Endothelial cell of umbilical vein (primary cell): Measurements from ENCODE around the gene ZNF609. TPM values are rescaled to one million over a fixed set of nuclear protein-coding genes. Genes with fewer than 3 reads are reported as not detected.

Experiments
- BruUV-seq: library from RNA; stranded (reverse); fragments of 400-500 nt; replicated peaks from 2 replicates; lab custom pipeline; 2021; lab: Mats Ljungman, UMichigan
- CTCF ChIA-PET: fragments of 300-600, 350-600 bp; sonication (Branson Sonifier 250); formaldehyde crosslinking; loops from one replicate; lab custom pipeline; 2021; ENCODE audit warnings: antibody characterized with exemption, inconsistent platforms; lab: Charles Lee
- POLR2A ChIA-PET: fragments of 300-600, 350-600 bp; sonication (Branson Sonifier 250); formaldehyde crosslinking; loops from one replicate; lab custom pipeline; 2021; ENCODE audit warnings: antibody characterized with exemption, inconsistent platforms; lab: Charles Lee
- DNase-seq: peaks from one replicate; pipeline ENCODE4 v3.0.0-alpha.2; 2011; ENCODE audit warnings: low read depth, low spot score
- FAIRE-seq: peaks from 2 replicates; lab custom pipeline; 2011; peaks lifted over from hg19 to GRCh38; lab: Jason Lieb, UNC
- H2AFZ ChIP-seq: 2 replicates; pipeline ENCODE4 v1.6.0; 2012; ENCODE audit warnings: low read depth, low read length, control low read depth, inconsistent platforms
- H3K27ac ChIP-seq: 2 replicates; pipeline ENCODE4 v1.5.1; 2011; ENCODE audit warnings: low read depth, mild to moderate bottlenecking, control low read depth, low read length, moderate library complexity; ENCODE audit not compliant: insufficient read depth
- H3K27me3 ChIP-seq, 2 experiments: 2 replicates each; pipeline versions ENCODE4 v1.6.0 to v1.6.1; 2011; ENCODE audit warnings: low read length in 2 of 2, mixed read lengths in 1 of 2; ENCODE audit not compliant: control insufficient read depth in 2 of 2, insufficient read depth in 2 of 2
- H3K36me3 ChIP-seq, 2 experiments: 2 replicates in 1 of 2; 3 replicates in 1 of 2; pipeline ENCODE4 v1.5.1; 2011; ENCODE audit warnings: low read length in 2 of 2, mild to moderate bottlenecking in 1 of 2, moderate library complexity in 1 of 2; ENCODE audit not compliant: control insufficient read depth in 2 of 2, insufficient read depth in 2 of 2; ENCODE audit errors: extremely low read depth in 1 of 2
- H3K4me1 ChIP-seq: 3 replicates; pipeline ENCODE4 v1.5.1; 2011; ENCODE audit warnings: mild to moderate bottlenecking, low read length; ENCODE audit not compliant: control insufficient read depth, insufficient read depth; ENCODE audit errors: extremely low read depth
- H3K4me2 ChIP-seq: 2 replicates; pipeline ENCODE4 v1.6.1; 2011; ENCODE audit warnings: low read length, control low read depth, mixed read lengths; ENCODE audit not compliant: insufficient read depth
- H3K4me3 ChIP-seq, 3 experiments: fragments of 200-600 bp in 1 of 3; sonication (generic), shearing (Covaris generic) in 1 of 3; replicated peaks in 1 of 3; 2 replicates each; pipeline ENCODE4 v1.5.1; 2011 to 2016; ENCODE audit warnings: control low read depth in 3 of 3, low read length in 3 of 3, mild to moderate bottlenecking in 2 of 3, inconsistent platforms in 1 of 3, low read depth in 1 of 3, moderate library complexity in 1 of 3; ENCODE audit not compliant: insufficient read depth in 1 of 3
- H3K79me2 ChIP-seq: 2 replicates; pipeline ENCODE4 v1.6.0; 2012; ENCODE audit warnings: low read length, inconsistent platforms; ENCODE audit not compliant: control insufficient read depth, insufficient read depth
- H3K9ac ChIP-seq: replicated peaks from 2 replicates; pipeline ENCODE3; 2011; ENCODE audit warnings: low read length, control low read depth; ENCODE audit not compliant: insufficient read depth; ENCODE audit errors: extremely low read depth
- H3K9me1 ChIP-seq: replicated peaks from 3 replicates; pipeline ENCODE4 v1.6.0; 2011; ENCODE audit warnings: mild to moderate bottlenecking, low read length; ENCODE audit not compliant: control insufficient read depth, insufficient read depth; ENCODE audit errors: extremely low read depth
- H3K9me3 ChIP-seq: replicated peaks from 2 replicates; pipeline ENCODE4 v1.5.1; 2012; ENCODE audit warnings: low read length, inconsistent platforms; ENCODE audit not compliant: control insufficient read depth, insufficient read depth
- H4K20me1 ChIP-seq: replicated peaks from 2 replicates; pipeline ENCODE3; 2011; ENCODE audit warnings: mild to moderate bottlenecking, low read length; ENCODE audit not compliant: control insufficient read depth, insufficient read depth; ENCODE audit errors: extremely low read depth
- EZH2 ChIP-seq: IDR thresholded peaks from 2 replicates; pipeline ENCODE4 v1.6.1; 2012; ENCODE audit warnings: borderline replicate concordance, low read depth, mild to moderate bottlenecking, moderate library complexity, low read length, inconsistent platforms; ENCODE audit not compliant: severe bottlenecking
- FOS ChIP-seq: IDR thresholded peaks from 2 replicates; pipeline ENCODE4 v1.6.1; 2011; ENCODE audit warnings: mild to moderate bottlenecking, low read length, moderate library complexity, borderline replicate concordance; ENCODE audit not compliant: insufficient read depth
- GATA2 ChIP-seq: IDR thresholded peaks from 2 replicates; pipeline ENCODE4 v1.7.0; 2011; ENCODE audit warnings: low read depth, mild to moderate bottlenecking, moderate library complexity, mixed read lengths, low read length; ENCODE audit not compliant: insufficient read length, insufficient read depth
- JUN ChIP-seq: IDR thresholded peaks from 2 replicates; pipeline ENCODE4 v1.6.1; 2011; ENCODE audit warnings: borderline replicate concordance, low read depth; ENCODE audit not compliant: insufficient read length, insufficient read depth
- MYC ChIP-seq: IDR thresholded peaks from one replicate; pipeline ENCODE4 v1.6.1; 2011; ENCODE audit warnings: mild to moderate bottlenecking, low read depth, low read length
- POLR2A ChIP-seq: IDR thresholded peaks from 2 replicates; pipeline ENCODE4 v1.6.1; 2012; ENCODE audit warnings: low read depth, mild to moderate bottlenecking, control low read depth, low read length
- POLR2AphosphoS5 ChIP-seq: IDR thresholded peaks from 2 replicates; pipeline ENCODE4 v1.6.1; 2012; ENCODE audit warnings: low read depth, mild to moderate bottlenecking, control low read depth, low read length, moderate library complexity; ENCODE audit not compliant: insufficient read depth
- dilution Hi-C: fragments of 300-500 bp; cut with MboI; formaldehyde crosslinking; loops from one replicate; pipeline ENCODE4 v1.15.0; 2019; ENCODE audit warnings: low sequenced_read_pairs; ENCODE audit not compliant: extremely low pct_ligation_motif_present
- intact Hi-C: fragments of 100-400 bp; cut with micrococcal nuclease; formaldehyde crosslinking; loops from one replicate; pipeline ENCODE4 v1.10.0; 2022
- polyA plus RNA-seq, 4 experiments: library from polyadenylated mRNA; depleted of rRNA in 3 of 4; stranded (reverse) in 3 of 4; unstranded in 1 of 4; fragments of >200 nt; gene quantifications; 2 replicates each; pipeline versions ENCODE4 v1.2.1 to v1.2.3, GENCODE V29; 2011 to 2012; ENCODE audit warnings: missing spikeins in 1 of 4
- total RNA-seq: library from RNA; stranded (reverse); gene quantifications from 2 replicates; pipeline ENCODE4 v1.2.3, GENCODE V29; 2021
- TF ChIP-seq, protein P1 (sequence below): IDR thresholded peaks from 2 replicates; pipeline ENCODE4 v1.6.1; 2011; ENCODE audit not compliant: insufficient read depth, insufficient read length
- TF ChIP-seq, protein P2 (sequence below), 2 donors: IDR thresholded peaks; 1 replicate in 1 of 2; 2 replicates in 1 of 2; pipeline ENCODE4 v1.5.1; 2011; ENCODE audit warnings: low read length in 2 of 2, mild to moderate bottlenecking in 2 of 2, moderate library complexity in 2 of 2, control low read depth in 1 of 2, inconsistent platforms in 1 of 2, low read depth in 1 of 2; ENCODE audit not compliant: insufficient read depth in 1 of 2; ENCODE audit errors: extremely low read depth in 1 of 2

ZNF609 gene
- total and polyA plus RNA-seq, 2 donors (not counting 3 experiments of a cell fraction or from before 2014, with no cell fraction given) = 18.2 to 49.6 TPM

DNA sequence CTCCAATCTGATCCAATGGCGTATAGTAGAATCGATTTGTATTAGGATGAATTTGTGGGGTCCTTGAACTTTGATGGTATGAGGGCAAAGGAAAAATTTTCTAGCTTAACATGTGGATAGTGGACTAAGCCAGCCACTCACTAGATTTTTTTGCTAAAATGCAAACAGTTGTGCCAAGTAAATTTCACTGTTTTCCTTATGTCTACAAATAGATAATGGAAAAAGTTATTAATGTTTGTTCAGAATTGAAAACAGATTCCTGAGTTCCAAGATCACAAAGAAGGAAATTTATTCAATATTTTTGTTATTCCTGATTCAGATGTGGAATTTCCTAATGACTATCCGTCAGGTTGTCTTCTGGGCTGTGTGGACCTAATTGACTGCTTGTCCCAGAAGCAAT is 35.2 kb upstream of the ZNF609 start:
- Histone ChIP-seq H2AFZ (no peak overlapping the region), H3K79me2 (no peaks in the 10 kb centered on the region), H3K9ac (no peak overlapping the region), H3K4me3 (no peak overlapping the region), H3K27ac (no peak overlapping the region), H3K9me1 (no peaks in the 10 kb centered on the region), H3K27me3 (no peaks in the 10 kb centered on the region), H3K4me2 (no peak overlapping the region), H3K4me1 (no peaks in the 10 kb centered on the region), H3K9me3 (no peaks in the 10 kb centered on the region), H4K20me1 (no peaks in the 10 kb centered on the region), H3K36me3 (peaks cover 5 to 10% of the 10 kb centered on the region in 2 experiments)
- BruUV-seq = no TSS peak
- intact Hi-C loops (no loop called here), dilution Hi-C loops (no loop called here)
- FAIRE-seq = no peak
- CTCF ChIA-PET = interaction anchor here (1.0 to 4.7 kb wide), 6 partner anchors 172 to 303 kb away, joined by 3 to 92 read pairs (median 22); no protein-coding TSS in a partner anchor
- TF ChIP-seq JUN (no peak), POLR2A (no peak), FOS (no peak), GATA2 (no peak), POLR2AphosphoS5 (no peak)
- POLR2A ChIA-PET = no interaction called here
- no peak for DNase-seq

DNA sequence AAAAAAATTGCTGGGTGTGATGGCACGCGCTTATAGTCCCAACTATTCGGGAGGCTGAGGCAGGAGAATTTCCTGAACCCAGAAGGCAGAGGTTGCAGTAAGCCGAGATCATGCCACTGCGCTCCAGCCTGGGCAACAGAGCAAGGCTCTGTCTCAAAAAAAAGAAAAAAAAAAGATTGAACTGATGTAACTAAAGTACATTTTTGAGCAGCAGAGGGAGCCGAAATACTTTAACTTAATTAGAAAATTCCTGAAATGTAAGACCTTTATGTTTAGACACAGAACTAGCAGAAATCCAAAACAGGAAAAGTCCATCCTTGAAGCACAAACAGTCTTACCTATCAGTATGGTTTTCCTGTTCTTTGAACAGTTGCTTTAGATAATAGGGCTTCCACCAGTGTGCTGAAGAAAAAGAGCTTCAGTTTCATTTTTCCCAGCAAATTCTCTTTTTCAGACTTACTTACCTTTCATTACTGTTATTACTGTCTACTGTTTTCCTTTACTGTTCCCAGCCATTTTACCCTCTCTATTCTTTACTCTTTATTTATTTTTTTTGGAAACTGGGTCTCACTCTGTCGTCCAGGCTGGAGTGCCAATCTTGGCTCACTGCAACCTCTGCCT is 33.4 kb upstream of the ZNF609 start:
- Histone ChIP-seq H3K4me1 (peaks cover 2% of the 10 kb centered on the region), H3K27me3 (no peaks in the 10 kb centered on the region), H3K4me2 (no peak overlapping the region), H3K79me2 (no peaks in the 10 kb centered on the region), H3K27ac (no peak overlapping the region), H2AFZ (no peak overlapping the region), H3K4me3 (no peak overlapping the region), H3K9ac (no peak overlapping the region), H3K9me3 (no peaks in the 10 kb centered on the region), H4K20me1 (no peaks in the 10 kb centered on the region), H3K9me1 (no peaks in the 10 kb centered on the region), H3K36me3 (peaks cover 4 to 10% of the 10 kb centered on the region in 2 experiments)
- CTCF ChIA-PET = interaction anchor here (0.7 to 4.7 kb wide), 24 partner anchors 9 to 301 kb away, joined by 3 to 92 read pairs (median 4); partner anchors contain the start of genes TRIP4 and ZNF609
- DNase-seq = peak; percentile 74
- FAIRE-seq = peak; percentile 87
- dilution Hi-C loops (no loop called here), intact Hi-C loops (loop anchor here (1.0 to 2.0 kb wide), 4 partner anchors 34 to 301 kb away; partner anchors contain the start of gene ZNF609)
- TF ChIP-seq FOS (no peak), JUN (no peak), POLR2A (no peak), EZH2 (no peak), POLR2AphosphoS5 (no peak), MYC (no peak), GATA2 (no peak)
- TF ChIP-seq, protein P1, sequence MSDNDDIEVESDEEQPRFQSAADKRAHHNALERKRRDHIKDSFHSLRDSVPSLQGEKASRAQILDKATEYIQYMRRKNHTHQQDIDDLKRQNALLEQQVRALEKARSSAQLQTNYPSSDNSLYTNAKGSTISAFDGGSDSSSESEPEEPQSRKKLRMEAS = no peak
- TF ChIP-seq, protein P2, sequence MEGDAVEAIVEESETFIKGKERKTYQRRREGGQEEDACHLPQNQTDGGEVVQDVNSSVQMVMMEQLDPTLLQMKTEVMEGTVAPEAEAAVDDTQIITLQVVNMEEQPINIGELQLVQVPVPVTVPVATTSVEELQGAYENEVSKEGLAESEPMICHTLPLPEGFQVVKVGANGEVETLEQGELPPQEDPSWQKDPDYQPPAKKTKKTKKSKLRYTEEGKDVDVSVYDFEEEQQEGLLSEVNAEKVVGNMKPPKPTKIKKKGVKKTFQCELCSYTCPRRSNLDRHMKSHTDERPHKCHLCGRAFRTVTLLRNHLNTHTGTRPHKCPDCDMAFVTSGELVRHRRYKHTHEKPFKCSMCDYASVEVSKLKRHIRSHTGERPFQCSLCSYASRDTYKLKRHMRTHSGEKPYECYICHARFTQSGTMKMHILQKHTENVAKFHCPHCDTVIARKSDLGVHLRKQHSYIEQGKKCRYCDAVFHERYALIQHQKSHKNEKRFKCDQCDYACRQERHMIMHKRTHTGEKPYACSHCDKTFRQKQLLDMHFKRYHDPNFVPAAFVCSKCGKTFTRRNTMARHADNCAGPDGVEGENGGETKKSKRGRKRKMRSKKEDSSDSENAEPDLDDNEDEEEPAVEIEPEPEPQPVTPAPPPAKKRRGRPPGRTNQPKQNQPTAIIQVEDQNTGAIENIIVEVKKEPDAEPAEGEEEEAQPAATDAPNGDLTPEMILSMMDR (IDR thresholded peaks at IDR 0.05; ENCODE audit: extremely low read depth in 1 of 2, insufficient read depth in 1 of 2, low read depth in 1 of 2, low read length in 2 of 2) = no peak
- POLR2A ChIA-PET = no interaction called here
- no TSS peak for BruUV-seq
